ENCODE measurements around the gene CASZ1.

The CASZ1 gene

GRCh38 chr1:10744654-10745238 is 51.7 kb downstream of the CASZ1 start:
- Mint-ChIP-seq H3K27ac (no peak overlapping the region), H3K4me3 (no peak overlapping the region), H3K36me3 (ENCODE audit: low read depth) (peaks cover 4% of the 10 kb centered on the region), H3K9me3 (no peaks in the 10 kb centered on the region), H3K27me3 (ENCODE audit: low read depth) (peaks cover 45% of the 10 kb centered on the region), H3K4me1 (peaks cover 35% of the 10 kb centered on the region)
- TF ChIP-seq CTCF (IDR thresholded peaks at IDR 0.05; ENCODE audit: unreplicated experiment in 3 of 3), result no peak

- Mint-ChIP-seq H3K36me3 (ENCODE audit: low read depth) (peaks cover 4% of the 10 kb centered on the region), H3K4me3 (no peak overlapping the region), H3K4me1 (peaks cover 36% of the 10 kb centered on the region), H3K9me3 (no peaks in the 10 kb centered on the region), H3K27ac (no peak overlapping the region), H3K27me3 (ENCODE audit: low read depth) (peaks cover 49% of the 10 kb centered on the region)
- no peak for TF ChIP-seq CTCF (IDR thresholded peaks at IDR 0.05; ENCODE audit: unreplicated experiment in 3 of 3)
Measured at GRCh38 chr1:10744029-10744428, 52.4 kb downstream of the CASZ1 start.

- TF ChIP-seq CTCF (IDR thresholded peaks at IDR 0.05; ENCODE audit: unreplicated experiment in 3 of 3), result no peak
- Mint-ChIP-seq H3K9me3 (no peaks in the 10 kb centered on the region), H3K4me1 (peaks cover 47% of the 10 kb centered on the region), H3K4me3 (no peak overlapping the region), H3K36me3 (ENCODE audit: low read depth) (peaks cover 4% of the 10 kb centered on the region), H3K27me3 (ENCODE audit: low read depth) (peaks cover 46% of the 10 kb centered on the region), H3K27ac (no peak overlapping the region)
Measured at GRCh38 chr1:10741696-10742095, 54.8 kb downstream of the CASZ1 start.

GRCh38 chr1:10740123-10740522 is 56.3 kb downstream of the CASZ1 start:
- peaks cover 47% of the 10 kb centered on the region for H3K27me3 Mint-ChIP-seq (ENCODE audit: low read depth)
- TF ChIP-seq CTCF (IDR thresholded peaks at IDR 0.05; ENCODE audit: unreplicated experiment in 3 of 3), result no peak
- H3K36me3 Mint-ChIP-seq (ENCODE audit: low read depth), result peaks cover 4% of the 10 kb centered on the region
- H3K4me1 Mint-ChIP-seq, result peaks cover 41% of the 10 kb centered on the region
- H3K4me3 Mint-ChIP-seq, result no peak overlapping the region
- no peak overlapping the region for H3K27ac Mint-ChIP-seq
- H3K9me3 Mint-ChIP-seq, result no peaks in the 10 kb centered on the region

- peak overlapping the region in 1 of 3 experiments; percentile 15 for H3K4me3 Mint-ChIP-seq
- peaks cover 40% of the 10 kb centered on the region for H3K4me1 Mint-ChIP-seq
- peaks cover 52% of the 10 kb centered on the region for H3K27me3 Mint-ChIP-seq (ENCODE audit: low read depth)
- no peaks in the 10 kb centered on the region for H3K9me3 Mint-ChIP-seq
- peaks cover 4% of the 10 kb centered on the region for H3K36me3 Mint-ChIP-seq (ENCODE audit: low read depth)
- H3K27ac Mint-ChIP-seq, result peak overlapping the region in 2 of 3 experiments; percentile 4 to 33
- TF ChIP-seq CTCF (IDR thresholded peaks at IDR 0.05; ENCODE audit: unreplicated experiment in 3 of 3), result no peak
Measured at GRCh38 chr1:10739589-10739988, 56.9 kb downstream of the CASZ1 start.

Data from nephron (organoid).